GM12878 (cell line): ENCODE data around the gene STRBP. TPM values are rescaled to one million over a fixed set of nuclear protein-coding genes. Genes with fewer than 3 reads are reported as not detected.

Experiments
- ATAC-seq: fragments of 200-7000 bp; cut with Tn5 transposase; 3 replicates; pipeline ENCODE4 v1.9.1; 2020; ENCODE audit warnings: mild to moderate bottlenecking, moderate library complexity
- BruUV-seq: library from RNA; stranded (reverse); fragments of 400-500 nt; replicated peaks from 2 replicates; lab custom pipeline; 2021; lab: Mats Ljungman, UMichigan
- CTCF ChIA-PET: fragments of 300-600 bp; sonication (Branson Sonifier 250); formaldehyde crosslinking; extraction: SDS; loops from one replicate; lab custom pipeline; 2021; ENCODE audit warnings: inconsistent platforms; lab: Yijun Ruan, JAX
- POLR2A ChIA-PET: fragments of 350-600 bp; formaldehyde crosslinking; extraction: SDS; loops from one replicate; lab custom pipeline; 2021; ENCODE audit warnings: inconsistent platforms; lab: Charles Lee
- RAD21 ChIA-PET: fragments of 300-600 bp; sonication (Branson Sonifier 250); formaldehyde crosslinking; loops from one replicate; lab custom pipeline; 2023; ENCODE audit warnings: antibody characterized with exemption; ENCODE audit not compliant: unreplicated experiment; lab: Charles Lee
- SMC1A ChIA-PET: fragments of 300-600 bp; sonication (Branson Sonifier 250); formaldehyde crosslinking; loops from one replicate; lab custom pipeline; 2023; ENCODE audit not compliant: unreplicated experiment, uncharacterized antibody; lab: Charles Lee
- DNase-seq: peaks from one replicate; pipeline ENCODE4 v3.0.0-alpha.2; 2011; ENCODE audit warnings: low read depth, low spot score
- FAIRE-seq: peaks from 3 replicates; lab custom pipeline; 2011; peaks lifted over from hg19 to GRCh38; lab: Jason Lieb, UNC
- H2AFZ ChIP-seq: 2 replicates; pipeline ENCODE4 v1.6.0; 2011; ENCODE audit warnings: low read depth, low read length, control low read depth; ENCODE audit not compliant: control insufficient read depth
- H3K27ac ChIP-seq: 2 replicates; pipeline ENCODE4 v1.5.1; 2011; ENCODE audit warnings: control low read depth; ENCODE audit not compliant: control insufficient read depth, insufficient read depth
- H3K27me3 ChIP-seq, 2 experiments: replicated peaks in 1 of 2; 2 replicates each; pipeline versions ENCODE4 v1.6.0 to v1.6.1; 2011; ENCODE audit warnings: low read length in 1 of 2; ENCODE audit not compliant: control insufficient read depth in 2 of 2, insufficient read depth in 2 of 2
- H3K36me3 ChIP-seq, 2 experiments: 2 replicates each; pipeline ENCODE4 v1.5.1; 2011; ENCODE audit warnings: low read length in 1 of 2; ENCODE audit not compliant: control insufficient read depth in 2 of 2, insufficient read depth in 2 of 2
- H3K4me1 ChIP-seq: 2 replicates; pipeline ENCODE4 v1.6.1; 2011; ENCODE audit warnings: mild to moderate bottlenecking, low read length, moderate library complexity, mixed read lengths; ENCODE audit not compliant: control insufficient read depth, insufficient read depth
- H3K4me2 ChIP-seq: 2 replicates; pipeline ENCODE4 v1.6.0; 2011; ENCODE audit warnings: control low read depth; ENCODE audit not compliant: control insufficient read depth, insufficient read depth
- H3K4me3 ChIP-seq: fragments of 200-600 bp; sonication (generic); 2 replicates; pipeline ENCODE4 v1.5.1; 2016
- H3K79me2 ChIP-seq: 2 replicates; pipeline ENCODE4 v1.6.0; 2011; ENCODE audit warnings: low read length; ENCODE audit not compliant: control insufficient read depth, insufficient read depth
- H3K9ac ChIP-seq: 2 replicates; pipeline ENCODE4 v1.8.0; 2011; ENCODE audit warnings: low read length, control low read depth, mixed read lengths; ENCODE audit not compliant: control insufficient read depth, insufficient read depth
- H3K9me3 ChIP-seq: replicated peaks from 3 replicates; pipeline ENCODE4 v1.5.1; 2011; ENCODE audit warnings: mild to moderate bottlenecking, low read length; ENCODE audit not compliant: control insufficient read depth, insufficient read depth
- H4K20me1 ChIP-seq: 2 replicates; pipeline ENCODE4 v1.6.0; 2011; ENCODE audit not compliant: control insufficient read depth, insufficient read depth
- ETV6 ChIP-seq, 2 experiments: fragments of 450-650 bp in 1 of 2; IDR thresholded peaks in 1 of 2; conservative IDR thresholded peaks in 1 of 2; 2 replicates each; pipeline ENCODE4 v1.6.1; 2014; ENCODE audit warnings: antibody characterized with exemption in 1 of 2, borderline replicate concordance in 1 of 2, low read depth in 1 of 2, mild to moderate bottlenecking in 1 of 2, moderate library complexity in 1 of 2
- NFYB ChIP-seq: IDR thresholded peaks from 2 replicates; pipeline ENCODE4 v1.6.1; 2011; ENCODE audit warnings: low read depth, mild to moderate bottlenecking, low read length, improper control_type of control experiment, moderate library complexity; ENCODE audit not compliant: insufficient read depth
- POLR2AphosphoS2 ChIP-seq: IDR thresholded peaks from 2 replicates; pipeline ENCODE4 v1.6.1; 2011; ENCODE audit warnings: low read depth, mild to moderate bottlenecking, low read length, improper control_type of control experiment, moderate library complexity
- RUNX3 ChIP-seq: IDR thresholded peaks from 2 replicates; pipeline ENCODE4 v1.6.1; 2012; ENCODE audit warnings: low read length, inconsistent platforms
- SIX5 ChIP-seq: IDR thresholded peaks from 2 replicates; pipeline ENCODE4 v1.6.1; 2011; ENCODE audit warnings: mild to moderate bottlenecking, low read depth, low read length, moderate library complexity; ENCODE audit not compliant: severe bottlenecking
- SPI1 ChIP-seq: IDR thresholded peaks from 2 replicates; pipeline ENCODE4 v1.6.1; 2011; ENCODE audit warnings: low read depth, mild to moderate bottlenecking, low read length, moderate library complexity, borderline replicate concordance; ENCODE audit not compliant: insufficient read depth
- SREBF2 ChIP-seq: IDR thresholded peaks from 2 replicates; pipeline ENCODE4 v1.6.1; 2012; ENCODE audit warnings: mild to moderate bottlenecking, low read length
- WRNIP1 ChIP-seq: IDR thresholded peaks from 2 replicates; pipeline ENCODE4 v1.6.1; 2011; ENCODE audit warnings: low read depth, low read length, improper control_type of control experiment, borderline replicate concordance
- ZBTB33 ChIP-seq: fragments of 450-650 bp; IDR thresholded peaks from 2 replicates; pipeline ENCODE4 v1.6.1; 2017; ENCODE audit warnings: mild to moderate bottlenecking
- ZBTB4 ChIP-seq: fragments of 450-650 bp; formaldehyde crosslinking; IDR thresholded peaks from 2 replicates; pipeline ENCODE4 v1.4.0; 2022; ENCODE audit warnings: mild to moderate bottlenecking, moderate library complexity
- ZNF217 ChIP-seq: fragments of 450-650 bp; IDR thresholded peaks from 2 replicates; pipeline ENCODE4 v1.6.1; 2017; ENCODE audit warnings: antibody characterized with exemption, mild to moderate bottlenecking
- WGBS: methylation state at CpG from one replicate; pipeline ENCODE4 v1.1.6; 2016; ENCODE audit warnings: low lambda C conversion rate; ENCODE audit not compliant: insufficient replicate concordance, insufficient coverage; ENCODE audit errors: missing lambda C conversion rate; 5-methylcytosine and 5-hydroxymethylcytosine counted together
- in situ Hi-C: fragments of 300-500 bp; cut with MboI; formaldehyde crosslinking; loops from 9 replicates; pipeline ENCODE4 v1.14.3; 2018; ENCODE audit warnings: mixed read lengths
- intact Hi-C: fragments of 100-400 bp; cut with micrococcal nuclease; formaldehyde crosslinking; loops from one replicate; pipeline ENCODE4 v1.14.2; 2022; ENCODE audit not compliant: unreplicated experiment
- polyA plus RNA-seq, 11 experiments: library from polyadenylated mRNA; depleted of rRNA in 4 of 11; unstranded in 6 of 11; stranded (reverse) in 5 of 11; fragments of >200 nt; fragmentation: Nextera tagmentation in 4 of 11; fragmentation: Illumina TruSeq in 1 of 11; extraction: Ambion mirVana in 4 of 11; extraction: Trizol in 1 of 11; gene quantifications; 1 replicate in 1 of 11; 2 replicates in 10 of 11; pipeline versions ENCODE4 v1.2.1 to v1.2.3, GENCODE V29; 2011 to 2016; ENCODE audit warnings: inconsistent platforms in 2 of 11, missing spikeins in 2 of 11, low read depth in 1 of 11
- total RNA-seq, 4 experiments: library from RNA; depleted of rRNA in 3 of 4; stranded (reverse); fragments of >200 nt in 3 of 4; fragmentation: Illumina TruSeq in 1 of 4; extraction: Trizol in 1 of 4; gene quantifications; 2 replicates each; pipeline versions ENCODE4 v1.2.1 to v1.2.3, GENCODE V29; 2013 to 2021

STRBP gene
- total and polyA plus RNA-seq, 10 of the 15 experiments (the other 5 are each of a cell fraction or from before 2014, with no cell fraction given) = 31.0 to 96.8 (median 71.4) TPM

DNA sequence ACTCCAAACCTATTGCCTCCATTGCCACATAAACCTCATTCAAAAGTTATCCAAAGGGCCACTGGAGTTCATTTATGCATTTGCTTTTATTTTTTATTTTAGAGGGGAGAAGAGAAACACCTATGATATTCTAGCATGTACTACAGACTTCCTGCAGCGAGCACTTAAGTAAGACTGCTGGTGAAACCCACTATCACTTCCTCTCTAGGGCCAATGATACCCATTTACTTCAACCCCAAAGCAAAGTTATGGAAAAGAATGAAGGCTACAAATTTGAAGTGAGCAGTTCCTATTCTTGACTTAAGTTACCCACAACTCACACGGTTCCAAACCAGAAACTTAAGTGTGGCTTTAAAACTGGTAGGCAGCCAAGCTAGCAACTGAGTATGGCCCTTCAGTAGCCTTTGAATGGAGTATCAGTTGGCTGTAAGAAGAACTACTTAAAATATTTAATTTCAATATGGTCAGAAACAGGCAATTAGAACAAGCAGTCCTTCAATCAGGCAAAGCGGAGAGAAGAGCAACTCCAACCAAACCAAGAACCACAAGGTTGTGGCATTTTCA lies 140.8 kb downstream of the STRBP start:
- DNase-seq (no peak), FAIRE-seq (no peak), ATAC-seq (no peak)
- 70% methylated on average over 3 of the region's 3 CpGs for WGBS
- no peak overlapping the region for H2AFZ ChIP-seq
- ChIA-PET POLR2A (no interaction called here), RAD21 (no interaction called here), CTCF (no interaction called here), SMC1A (interaction anchor here (0.8 kb wide), 1 partner anchor 222 kb away, joined by 4 read pairs; no protein-coding TSS in a partner anchor)
- H3K79me2 ChIP-seq = no peaks in the 10 kb centered on the region
- no TSS peak for BruUV-seq
- H3K4me3 ChIP-seq = no peak overlapping the region
- H3K36me3 ChIP-seq = peaks cover 9 to 24% of the 10 kb centered on the region in 2 experiments
- intact Hi-C loops (no loop called here), in situ Hi-C loops (no loop called here)
- no peak overlapping the region for H3K9ac ChIP-seq
- no peaks in the 10 kb centered on the region for H3K9me3 ChIP-seq
- H3K27me3 ChIP-seq = no peaks in the 10 kb centered on the region
- TF ChIP-seq SREBF2 = no peak
- peak; percentile 13; the same call in 1 of the 2 replicates for TF ChIP-seq SPI1
- no peak for TF ChIP-seq ZBTB33
- no peak overlapping the region for H3K4me2 ChIP-seq
- no peak overlapping the region; the same call in 1 of the 2 replicates for H3K27ac ChIP-seq
- no peaks in the 10 kb centered on the region for H3K4me1 ChIP-seq
- H4K20me1 ChIP-seq = no peaks in the 10 kb centered on the region

DNA sequence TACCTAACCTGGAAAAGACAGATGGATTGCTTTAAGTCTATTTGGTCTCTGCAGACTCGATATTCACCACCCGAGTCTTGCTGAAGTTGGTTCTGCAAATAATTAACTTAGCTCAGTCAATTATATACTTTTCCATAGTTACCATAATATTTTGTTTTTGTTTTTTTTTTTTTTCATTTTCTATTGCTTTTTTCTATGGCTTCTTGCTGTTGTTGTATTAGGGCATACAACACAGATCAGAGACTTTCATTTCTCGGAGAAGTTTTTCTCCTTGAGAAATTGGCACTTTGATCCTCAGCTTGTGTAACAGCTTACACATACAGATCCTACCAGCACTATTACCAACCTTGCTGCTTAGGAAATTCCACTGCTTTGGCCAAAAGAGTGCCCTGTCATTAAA lies 146.9 kb downstream of the STRBP start:
- POLR2A ChIA-PET = interaction anchor here (0.8 kb wide), 1 partner anchor 13 kb away, joined by 10 read pairs; no protein-coding TSS in a partner anchor
- H3K9me3 ChIP-seq = no peaks in the 10 kb centered on the region
- CTCF ChIA-PET = interaction anchor here (0.6 to 1.7 kb wide), 2 partner anchors 14 to 69 kb away, joined by 3 to 4 read pairs; no protein-coding TSS in a partner anchor
- peaks cover 1 to 3% of the 10 kb centered on the region in 2 experiments; a peak in 3 of 4 replicates for H3K36me3 ChIP-seq
- DNase-seq (no peak), FAIRE-seq (no peak), ATAC-seq (no peak)
- intact Hi-C loops = no loop called here
- SMC1A ChIA-PET = interaction anchor here (0.6 to 2.9 kb wide), 4 partner anchors 13 to 490 kb away, joined by 3 to 7 read pairs (median 4); no protein-coding TSS in a partner anchor
- RAD21 ChIA-PET = interaction anchor here (0.7 to 0.8 kb wide), 2 partner anchors 13 to 227 kb away, joined by 3 read pairs; no protein-coding TSS in a partner anchor
- TF ChIP-seq ETV6 (conservative IDR thresholded peaks at IDR 0.05 in 1 of 2, IDR thresholded peaks at IDR 0.05 in 1 of 2; ENCODE audit: borderline replicate concordance in 1 of 2, low read depth in 1 of 2) (no peak), POLR2AphosphoS2 (no peak), RUNX3 (no peak), ZNF217 (no peak), NFYB (no peak), SIX5 (no peak), ZBTB4 (CRISPR knock-in tag) (no peak), WRNIP1 (no peak)
- no peak overlapping the region for H2AFZ ChIP-seq
- no peak overlapping the region for H3K9ac ChIP-seq
- no peaks in the 10 kb centered on the region for H4K20me1 ChIP-seq
- in situ Hi-C loops = no loop called here
- no peak overlapping the region for H3K27ac ChIP-seq
- 100% methylated on average over 3 of the region's 3 CpGs for WGBS
- no peaks in the 10 kb centered on the region for H3K79me2 ChIP-seq
- BruUV-seq = no TSS peak
- H3K27me3 ChIP-seq = no peaks in the 10 kb centered on the region
- H3K4me2 ChIP-seq = no peak overlapping the region
- no peak overlapping the region for H3K4me3 ChIP-seq
- H3K4me1 ChIP-seq = no peaks in the 10 kb centered on the region
